IPS DF 6.9 (cell line): ENCODE data around the gene ZIC1.
A peak's percentile ranks its signal among the peaks of the same experiment; 100 is the strongest.

Source experiments
- DNase-seq: peaks from one replicate; pipeline ENCODE4 v3.0.0-alpha.2; 2013; ENCODE audit warnings: low read depth, low spot score
- H3K27ac ChIP-seq: one replicate; pipeline ENCODE4 v1.5.1; 2013; ENCODE audit warnings: low read length, control low read depth
- H3K27me3 ChIP-seq: 2 replicates; pipeline ENCODE4 v1.6.1; 2013; ENCODE audit warnings: mild to moderate bottlenecking, low read length; ENCODE audit not compliant: control insufficient read depth, insufficient read depth
- H3K36me3 ChIP-seq: 2 replicates; pipeline ENCODE4 v1.6.1; 2013; ENCODE audit warnings: low read length; ENCODE audit not compliant: control insufficient read depth, insufficient read depth
- H3K4me1 ChIP-seq: 2 replicates; pipeline ENCODE4 v1.6.1; 2013; ENCODE audit warnings: low read length; ENCODE audit not compliant: control insufficient read depth, insufficient read depth
- H3K4me3 ChIP-seq: 2 replicates; pipeline ENCODE4 v1.5.1; 2013; ENCODE audit warnings: mild to moderate bottlenecking, low read length
- H3K9me3 ChIP-seq: 2 replicates; pipeline ENCODE4 v1.6.1; 2013; ENCODE audit warnings: low read length, inconsistent platforms; ENCODE audit not compliant: control insufficient read depth, insufficient read depth
- WGBS: extraction: QIAGEN DNeasy Blood & Tissue Kit; methylation state at CpG from one replicate; pipeline ENCODE4 v1.1.7; 2013; ENCODE audit warnings: mixed read lengths, missing lambda C conversion rate; ENCODE audit not compliant: insufficient read length, insufficient coverage; 5-methylcytosine and 5-hydroxymethylcytosine counted together

The ZIC1 gene

GRCh38 chr3:147404800-147405230, 4.3 kb upstream of the ZIC1 start:
- H3K27me3 ChIP-seq, result peaks cover 53% of the 10 kb centered on the region

GRCh38 chr3:147405231-147406027, 3.7 kb upstream of the ZIC1 start:
- no peaks in the 10 kb centered on the region for H3K36me3 ChIP-seq
- H3K4me3 ChIP-seq, result no peak overlapping the region
- no peak for DNase-seq
- peaks cover 58% of the 10 kb centered on the region for H3K27me3 ChIP-seq
- no CpG with 5 or more reads among the region's 27 CpGs for WGBS
- H3K4me1 ChIP-seq, result peaks cover 14% of the 10 kb centered on the region
- H3K9me3 ChIP-seq, result no peaks in the 10 kb centered on the region
- no peak overlapping the region for H3K27ac ChIP-seq

More at GRCh38 chr3:147404800-147405230, 4.3 kb upstream of the ZIC1 start:
- Histone ChIP-seq H3K4me1 (peaks cover 9% of the 10 kb centered on the region; the same call in 1 of the 2 replicates), H3K9me3 (no peaks in the 10 kb centered on the region), H3K36me3 (no peaks in the 10 kb centered on the region), H3K4me3 (no peak overlapping the region), H3K27ac (no peak overlapping the region)
- no CpG with 5 or more reads among the region's 16 CpGs for WGBS
- no peak for DNase-seq

GRCh38 chr3:147406028-147406931, 2.9 kb upstream of the ZIC1 start, which contains the start of gene ZIC4:
ZIC4 (minus strand) TSS chr3:147406543; CDS start chr3:147402797, 3,746 bp downstream.
- H3K4me1 ChIP-seq, result peaks cover 18% of the 10 kb centered on the region
- WGBS, result no CpG with 5 or more reads among the region's 25 CpGs
- no peak within 1 kb of the TSS for H3K27ac ChIP-seq
- H3K9me3 ChIP-seq, result no peaks in the 10 kb centered on the region
- H3K36me3 ChIP-seq, result no peaks in the 10 kb centered on the region
- DNase-seq, result no peak
- no peak within 1 kb of the TSS for H3K4me3 ChIP-seq
- peaks cover 66% of the 10 kb centered on the region for H3K27me3 ChIP-seq

- Histone ChIP-seq H3K4me1 (peaks cover 18% of the 10 kb centered on the region), H3K4me3 (no peak overlapping the region), H3K9me3 (no peaks in the 10 kb centered on the region), H3K27me3 (peaks cover 74% of the 10 kb centered on the region), H3K27ac (no peak overlapping the region), H3K36me3 (no peaks in the 10 kb centered on the region)
- WGBS, result no CpG with 5 or more reads among the region's 17 CpGs
- no peak for DNase-seq
These were observed 2.1 kb upstream of the ZIC1 start for GRCh38 chr3:147407114-147407497.

GRCh38 chr3:147407498-147408187, 1.5 kb upstream of the ZIC1 start:
- no CpG with 5 or more reads among the region's 27 CpGs for WGBS

GRCh38 chr3:147408188-147409100, 721 bp upstream of the ZIC1 start:
- Histone ChIP-seq H3K27me3 (peaks cover 84% of the 10 kb centered on the region), H3K9me3 (no peaks in the 10 kb centered on the region), H3K4me1 (peaks cover 18% of the 10 kb centered on the region), H3K27ac (no peak overlapping the region), H3K4me3 (no peak overlapping the region; the same call in 1 of the 2 replicates), H3K36me3 (no peaks in the 10 kb centered on the region)
- no peak for DNase-seq
- WGBS, result no CpG with 5 or more reads among the region's 28 CpGs

More at GRCh38 chr3:147407498-147408187, 1.5 kb upstream of the ZIC1 start:
- no peaks in the 10 kb centered on the region for H3K9me3 ChIP-seq
- DNase-seq, result no peak
- H3K4me3 ChIP-seq, result no peak overlapping the region
- H3K4me1 ChIP-seq, result peaks cover 18% of the 10 kb centered on the region
- no peaks in the 10 kb centered on the region for H3K36me3 ChIP-seq
- no peak overlapping the region for H3K27ac ChIP-seq
- peaks cover 78% of the 10 kb centered on the region for H3K27me3 ChIP-seq

- H3K27ac ChIP-seq, result no peak overlapping the region
- H3K4me1 ChIP-seq, result peaks cover 13% of the 10 kb centered on the region
- H3K27me3 ChIP-seq, result peaks cover 77% of the 10 kb centered on the region
- no peaks in the 10 kb centered on the region for H3K36me3 ChIP-seq
- H3K9me3 ChIP-seq, result no peaks in the 10 kb centered on the region
- H3K4me3 ChIP-seq, result peak overlapping the region; percentile 8; the same call in 1 of the 2 replicates
- DNase-seq, result no peak
- WGBS, result no CpG with 5 or more reads among the region's 52 CpGs
These were observed 956 bp downstream of the ZIC1 start for GRCh38 chr3:147410116-147410525.

- DNase-seq, result no peak
- H3K27me3 ChIP-seq, result peaks cover 75% of the 10 kb centered on the region
- H3K9me3 ChIP-seq, result no peaks in the 10 kb centered on the region
- H3K4me3 ChIP-seq, result peak overlapping the region; percentile 8; the same call in 1 of the 2 replicates
- peaks cover 11% of the 10 kb centered on the region for H3K4me1 ChIP-seq
- no peaks in the 10 kb centered on the region for H3K36me3 ChIP-seq
- H3K27ac ChIP-seq, result no peak overlapping the region
- no CpG with 5 or more reads among the region's 61 CpGs for WGBS
These were observed 1.5 kb downstream of the ZIC1 start for GRCh38 chr3:147410526-147411237.

GRCh38 chr3:147411238-147411814, 2.2 kb downstream of the ZIC1 start:
- H3K27me3 ChIP-seq, result peaks cover 69% of the 10 kb centered on the region
- H3K27ac ChIP-seq, result no peak overlapping the region
- H3K9me3 ChIP-seq, result no peaks in the 10 kb centered on the region
- peaks cover 11% of the 10 kb centered on the region for H3K4me1 ChIP-seq
- WGBS, result no CpG with 5 or more reads among the region's 14 CpGs
- H3K36me3 ChIP-seq, result no peaks in the 10 kb centered on the region
- DNase-seq, result no peak
- H3K4me3 ChIP-seq, result no peak overlapping the region
